DND-41 (cell line): Measurements from ENCODE around the gene SLC24A3.

Experiments used
- ATAC-seq: fragments of 200-7000 bp; cut with Tn5 transposase; 3 replicates; pipeline ENCODE4 v1.9.1; 2021; ENCODE audit warnings: low read depth; ENCODE audit not compliant: insufficient read depth
- DNase-seq: peaks from one replicate; pipeline ENCODE4 v3.0.0-alpha.2; 2020
- H2AFZ ChIP-seq: 2 replicates; pipeline ENCODE4 v1.6.0; 2012; ENCODE audit warnings: low read depth, low read length
- H3K27ac ChIP-seq: 2 replicates; pipeline ENCODE4 v1.5.1; 2012; ENCODE audit warnings: low read length, inconsistent platforms
- H3K27me3 ChIP-seq: fragments of 200-600 bp; sonication (generic); 2 replicates; pipeline ENCODE4 v1.6.0; 2012; ENCODE audit warnings: low read length, mild to moderate bottlenecking, inconsistent platforms; ENCODE audit not compliant: insufficient read depth, poor library complexity
- H3K36me3 ChIP-seq: 2 replicates; pipeline ENCODE4 v1.5.1; 2012; ENCODE audit warnings: low read length, inconsistent platforms; ENCODE audit not compliant: insufficient read depth
- H3K4me1 ChIP-seq: 2 replicates; pipeline ENCODE4 v1.5.1; 2012; ENCODE audit warnings: mild to moderate bottlenecking, low read length; ENCODE audit not compliant: insufficient read depth
- H3K4me2 ChIP-seq: 2 replicates; pipeline ENCODE4 v1.6.0; 2012; ENCODE audit warnings: mild to moderate bottlenecking, moderate library complexity, low read length, inconsistent platforms; ENCODE audit not compliant: insufficient read depth
- H3K4me3 ChIP-seq, 2 experiments: fragments of 200-600 bp in 1 of 2; shearing (Covaris generic) in 1 of 2; 2 replicates each; pipeline ENCODE4 v1.5.1; 2012 to 2016; ENCODE audit warnings: inconsistent platforms in 2 of 2, low read length in 2 of 2, mild to moderate bottlenecking in 2 of 2, low read depth in 1 of 2, moderate library complexity in 1 of 2
- H3K79me2 ChIP-seq: 2 replicates; pipeline ENCODE4 v1.6.0; 2012; ENCODE audit warnings: low read length, inconsistent platforms; ENCODE audit not compliant: insufficient read depth
- H3K9ac ChIP-seq: 2 replicates; pipeline ENCODE4 v1.6.0; 2012; ENCODE audit warnings: low read depth, mild to moderate bottlenecking, inconsistent platforms, low read length, moderate library complexity
- H3K9me3 ChIP-seq: 2 replicates; pipeline ENCODE4 v1.5.1; 2012; ENCODE audit warnings: low read length, moderate library complexity, mild to moderate bottlenecking, inconsistent platforms; ENCODE audit not compliant: insufficient read depth, severe bottlenecking
- H4K20me1 ChIP-seq: 2 replicates; pipeline ENCODE4 v1.6.0; 2012; ENCODE audit warnings: low read length; ENCODE audit not compliant: insufficient read depth
- CTCF ChIP-seq: IDR thresholded peaks from 2 replicates; pipeline ENCODE4 v1.5.1; 2012; ENCODE audit warnings: borderline replicate concordance, low read length, moderate library complexity, mild to moderate bottlenecking; ENCODE audit not compliant: poor library complexity, severe bottlenecking; ENCODE audit errors: extremely low read depth
- EZH2 ChIP-seq: IDR thresholded peaks from 3 replicates; pipeline ENCODE4 v1.6.1; 2012; ENCODE audit warnings: borderline replicate concordance, low read depth, mild to moderate bottlenecking, moderate library complexity, low read length, inconsistent platforms; ENCODE audit not compliant: severe bottlenecking

SLC24A3 gene

GRCh38 chr20:19347943-19348456 is 135.6 kb downstream of the SLC24A3 start:
- no peak overlapping the region for H3K4me3 ChIP-seq
- DNase-seq, result no peak
- H3K36me3 ChIP-seq, result no peaks in the 10 kb centered on the region
- H2AFZ ChIP-seq, result no peak overlapping the region
- H3K27ac ChIP-seq, result no peak overlapping the region
- no peaks in the 10 kb centered on the region for H3K79me2 ChIP-seq
- TF ChIP-seq EZH2, result no peak
- no peaks in the 10 kb centered on the region for H3K27me3 ChIP-seq
- H3K4me2 ChIP-seq, result no peak overlapping the region
- no peaks in the 10 kb centered on the region for H3K9me3 ChIP-seq
- H4K20me1 ChIP-seq, result no peaks in the 10 kb centered on the region
- H3K9ac ChIP-seq, result no peak overlapping the region
- H3K4me1 ChIP-seq, result no peaks in the 10 kb centered on the region
- ATAC-seq, result no peak

- no peaks in the 10 kb centered on the region for H4K20me1 ChIP-seq
- no peak overlapping the region for H3K4me3 ChIP-seq
- H3K79me2 ChIP-seq, result no peaks in the 10 kb centered on the region
- no peaks in the 10 kb centered on the region for H3K9me3 ChIP-seq
- no peak overlapping the region for H2AFZ ChIP-seq
- no peak overlapping the region for H3K27ac ChIP-seq
- H3K4me2 ChIP-seq, result no peak overlapping the region
- TF ChIP-seq EZH2 (no peak), CTCF (no peak)
- no peaks in the 10 kb centered on the region for H3K36me3 ChIP-seq
- no peak for DNase-seq
- H3K4me1 ChIP-seq, result no peaks in the 10 kb centered on the region
- H3K27me3 ChIP-seq, result no peaks in the 10 kb centered on the region
- no peak for ATAC-seq
- H3K9ac ChIP-seq, result no peak overlapping the region
Measured at GRCh38 chr20:19348582-19348981, 136.1 kb downstream of the SLC24A3 start.

DNA sequence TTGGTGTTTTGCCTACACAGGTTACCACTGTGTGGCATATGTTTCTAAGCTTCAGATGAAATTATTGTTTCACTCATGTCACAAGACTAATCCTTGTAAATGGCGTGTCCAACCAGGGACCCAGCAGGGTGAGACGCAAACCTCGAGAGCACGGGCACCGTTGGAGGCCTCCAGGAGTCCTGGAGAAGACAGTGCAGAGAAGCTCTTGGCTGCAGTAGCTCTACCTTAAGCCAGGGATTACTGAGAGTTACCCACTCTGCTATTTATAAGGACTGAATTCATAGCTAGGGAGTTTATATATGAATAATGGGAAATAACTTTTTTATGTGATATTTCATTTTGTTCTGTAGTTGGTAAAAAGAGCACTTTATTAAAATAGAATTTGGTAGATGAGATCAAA is 137.4 kb downstream of the SLC24A3 start:
- TF ChIP-seq EZH2 (no peak), CTCF (no peak)
- no peaks in the 10 kb centered on the region for H3K36me3 ChIP-seq
- DNase-seq (no peak), ATAC-seq (no peak)
- H3K27ac ChIP-seq, result no peak overlapping the region
- no peaks in the 10 kb centered on the region for H3K27me3 ChIP-seq
- no peak overlapping the region for H3K9ac ChIP-seq
- no peak overlapping the region for H3K4me2 ChIP-seq
- H3K79me2 ChIP-seq, result no peaks in the 10 kb centered on the region
- no peaks in the 10 kb centered on the region for H4K20me1 ChIP-seq
- H3K4me1 ChIP-seq, result no peaks in the 10 kb centered on the region
- no peaks in the 10 kb centered on the region for H3K9me3 ChIP-seq
- H2AFZ ChIP-seq, result no peak overlapping the region
- H3K4me3 ChIP-seq, result no peak overlapping the region

DNA sequence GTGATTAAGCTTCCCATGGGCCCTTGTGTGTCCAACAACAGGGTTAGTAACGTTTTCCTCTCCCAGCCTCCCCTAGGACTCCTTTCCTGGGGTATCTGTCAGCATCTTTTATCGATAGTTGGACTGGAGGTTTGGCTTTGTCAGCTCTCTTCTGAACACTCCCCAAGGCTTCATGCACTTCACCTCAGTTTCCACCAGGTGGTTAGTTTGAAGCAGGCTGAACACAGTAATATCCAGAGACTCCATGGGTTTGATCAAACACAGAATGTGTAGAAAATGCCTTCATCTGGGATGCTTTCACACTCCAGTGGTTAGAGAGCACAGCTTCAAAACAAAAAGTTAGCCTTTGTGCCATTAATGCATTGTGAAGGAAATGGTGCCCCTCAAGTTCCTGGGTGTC is 139.1 kb downstream of the SLC24A3 start:
- TF ChIP-seq CTCF (no peak), EZH2 (no peak)
- ATAC-seq, result no peak

More for the DNA sequence above, 139.1 kb downstream of the SLC24A3 start:
- Histone ChIP-seq H3K4me2 (no peak overlapping the region), H3K27me3 (no peaks in the 10 kb centered on the region), H3K4me3 (no peak overlapping the region), H3K9me3 (no peaks in the 10 kb centered on the region), H3K36me3 (no peaks in the 10 kb centered on the region), H3K79me2 (no peaks in the 10 kb centered on the region), H4K20me1 (no peaks in the 10 kb centered on the region), H3K4me1 (no peaks in the 10 kb centered on the region), H3K27ac (no peak overlapping the region), H3K9ac (no peak overlapping the region), H2AFZ (no peak overlapping the region)
- no peak for DNase-seq
